ENCODE data around the gene VPS18.
A peak's percentile ranks its signal among the peaks of the same experiment; 100 is the strongest.

VPS18 gene

DNA sequence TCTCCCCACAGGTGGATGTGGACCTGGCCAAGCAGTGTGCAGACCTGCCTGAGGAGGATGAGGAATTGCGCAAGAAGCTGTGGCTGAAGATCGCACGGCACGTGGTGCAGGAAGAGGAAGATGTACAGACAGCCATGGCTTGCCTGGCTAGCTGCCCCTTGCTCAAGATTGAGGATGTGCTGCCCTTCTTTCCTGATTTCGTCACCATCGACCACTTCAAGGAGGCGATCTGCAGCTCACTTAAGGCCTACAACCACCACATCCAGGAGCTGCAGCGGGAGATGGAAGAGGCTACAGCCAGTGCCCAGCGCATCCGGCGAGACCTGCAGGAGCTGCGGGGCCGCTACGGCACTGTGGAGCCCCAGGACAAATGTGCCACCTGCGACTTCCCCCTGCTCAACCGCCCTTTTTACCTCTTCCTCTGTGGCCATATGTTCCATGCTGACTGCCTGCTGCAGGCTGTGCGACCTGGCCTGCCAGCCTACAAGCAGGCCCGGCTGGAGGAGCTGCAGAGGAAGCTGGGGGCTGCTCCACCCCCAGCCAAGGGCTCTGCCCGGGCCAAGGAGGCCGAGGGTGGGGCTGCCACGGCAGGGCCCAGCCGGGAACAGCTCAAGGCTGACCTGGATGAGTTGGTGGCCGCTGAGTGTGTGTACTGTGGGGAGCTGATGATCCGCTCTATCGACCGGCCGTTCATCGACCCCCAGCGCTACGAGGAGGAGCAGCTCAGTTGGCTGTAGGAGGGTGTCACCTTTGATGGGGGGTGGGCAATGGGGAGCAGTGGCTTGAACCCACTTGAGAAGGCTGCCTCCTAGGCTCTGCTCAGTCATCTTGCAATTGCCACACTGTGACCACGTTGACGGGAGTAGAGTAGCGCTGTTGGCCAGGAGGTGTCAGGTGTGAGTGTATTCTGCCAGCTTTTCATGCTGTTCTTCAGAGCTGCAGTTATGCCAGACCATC is 8.6 kb downstream of the VPS18 start:
- no peak for DNase-seq (ENCODE audit: low read depth)

DNA sequence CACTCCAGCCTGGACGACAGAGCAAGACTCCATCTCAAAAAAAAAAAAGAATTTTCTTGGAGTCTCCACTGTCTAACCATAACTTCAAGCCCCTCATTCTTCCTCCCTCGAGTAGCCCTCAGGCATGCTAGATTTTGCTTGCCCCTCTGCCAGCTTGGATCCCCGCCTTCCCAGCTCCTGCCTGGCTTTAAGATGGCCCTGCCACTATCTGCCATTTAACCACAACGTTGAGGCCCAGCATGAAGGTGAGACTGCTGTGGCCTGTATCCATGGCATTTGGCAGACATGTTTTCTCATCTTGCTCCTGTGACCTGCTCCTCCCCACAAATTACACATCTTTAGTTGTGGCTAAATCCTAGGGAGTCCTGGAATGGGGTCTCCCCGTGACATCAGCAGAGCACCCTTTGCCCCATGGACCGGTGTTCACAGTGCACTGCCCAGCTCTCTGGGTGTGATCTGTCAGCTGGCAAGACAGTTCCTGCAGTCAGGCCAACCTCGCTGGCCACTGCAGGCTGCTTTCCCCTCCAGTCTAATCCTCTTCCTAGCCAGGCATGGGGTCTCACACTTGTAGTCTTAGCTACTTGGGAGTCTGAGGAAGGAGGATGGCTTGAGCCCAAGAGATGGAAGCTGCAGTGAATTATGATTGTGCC is 10.4 kb downstream of the VPS18 start:
- DNase-seq (ENCODE audit: low read depth), result no peak

DNA sequence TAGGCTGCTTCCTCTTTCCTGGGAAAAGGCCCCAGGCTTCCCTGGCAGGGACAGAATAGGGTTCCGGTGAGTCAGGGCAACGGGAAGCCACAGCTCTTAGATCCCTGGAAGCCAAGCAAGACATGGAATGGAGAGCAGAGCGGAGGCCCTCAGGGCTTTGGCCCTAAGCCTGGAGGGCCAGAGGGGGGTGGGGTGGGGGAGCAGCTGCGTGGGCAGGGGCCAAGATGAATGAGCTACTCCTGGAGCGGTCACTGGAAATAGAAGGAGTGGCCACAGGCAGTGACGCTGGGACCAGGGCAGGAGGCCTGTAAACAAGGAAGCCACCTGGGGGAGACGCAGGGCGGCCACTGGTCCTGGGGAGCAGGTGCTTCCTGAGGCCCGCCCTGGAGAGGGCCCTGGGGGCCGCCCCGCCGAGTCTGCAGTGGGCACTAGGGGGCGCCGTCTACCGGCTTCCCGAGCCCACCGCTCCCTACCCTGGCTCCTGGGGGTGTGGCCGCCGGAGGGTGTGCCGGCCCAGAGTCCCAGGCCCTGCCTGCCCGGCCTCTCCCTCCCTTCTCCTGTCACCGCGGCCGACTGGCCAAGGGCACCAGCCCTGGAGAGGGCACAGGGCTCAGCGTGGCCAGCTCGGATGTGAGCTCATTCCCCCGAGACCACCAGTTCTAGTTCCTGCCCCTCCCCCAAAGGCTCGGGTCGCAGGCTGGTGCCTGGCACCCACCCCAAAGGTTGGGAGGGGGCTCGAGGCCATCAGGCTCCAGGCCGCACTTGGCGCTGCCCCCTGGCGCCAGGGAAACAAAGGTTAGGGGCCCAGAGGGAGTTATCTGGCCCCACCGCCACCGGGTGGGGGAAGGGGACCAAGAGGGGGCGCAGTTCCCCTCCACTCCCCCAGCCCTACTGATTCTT is 12.1 kb downstream of the VPS18 start:
- DNase-seq (ENCODE audit: low read depth), result peak; percentile 50

DNA sequence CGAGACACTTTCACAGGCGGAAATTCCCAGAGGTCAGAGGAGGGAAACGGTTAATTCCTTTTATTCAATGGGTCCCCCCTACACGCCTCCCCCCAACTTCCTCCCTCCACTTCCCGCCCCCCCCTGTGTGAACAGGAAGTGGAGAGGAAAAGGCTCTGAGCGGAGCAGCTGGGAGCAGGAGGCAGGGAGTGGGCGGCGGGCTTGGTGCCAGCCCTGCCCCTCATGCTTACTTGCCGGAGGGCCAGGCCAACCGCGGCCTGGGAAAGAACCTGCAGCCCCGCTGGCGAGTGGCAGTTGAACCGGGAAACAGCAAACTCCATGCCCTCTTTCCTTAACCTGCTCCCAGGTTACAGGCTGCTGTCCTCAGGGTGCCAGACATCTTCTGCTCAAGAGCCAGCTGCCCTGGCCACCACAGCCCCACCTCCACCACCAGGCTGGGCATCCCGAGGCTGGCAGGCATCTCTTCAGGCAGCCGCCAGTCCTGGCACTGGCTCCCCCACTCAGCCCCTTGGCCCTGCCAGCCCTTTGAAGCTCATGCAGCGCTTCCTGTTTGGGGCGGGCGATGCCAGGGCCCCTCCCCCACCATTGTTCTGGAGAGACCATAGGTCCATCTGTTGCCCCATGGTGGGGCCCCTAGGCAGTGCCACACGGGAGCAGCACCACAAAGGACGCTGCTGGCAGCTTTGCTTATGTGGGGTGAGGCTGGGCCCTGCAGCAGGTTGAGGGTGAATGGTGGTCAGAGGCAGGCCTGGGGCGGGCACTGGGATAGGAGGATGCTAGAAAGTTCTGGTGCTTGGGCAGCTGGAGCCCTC is 12.9 kb downstream of the VPS18 start:
- DNase-seq (ENCODE audit: low read depth), result no peak

DNA sequence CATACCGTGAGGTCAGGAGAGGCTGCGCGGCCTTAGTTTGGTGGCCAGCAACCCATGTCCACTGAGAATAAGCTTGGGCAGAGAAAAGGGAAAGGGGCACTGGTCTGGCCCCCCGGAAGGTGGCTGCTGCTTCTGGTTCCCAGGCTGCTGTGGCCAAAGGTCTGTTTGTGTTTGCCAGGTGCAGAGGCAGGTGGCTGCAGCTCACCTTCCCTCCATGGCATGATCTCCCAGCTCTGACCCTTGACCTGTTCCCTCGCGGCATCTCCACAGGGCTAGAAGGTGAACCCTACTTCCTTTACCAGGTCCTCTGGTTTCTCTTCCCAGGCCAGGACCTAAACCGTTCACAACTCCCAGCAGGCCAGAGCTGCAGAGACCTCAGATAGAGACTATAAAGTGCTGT is 13.8 kb downstream of the VPS18 start:
- DNase-seq (ENCODE audit: low read depth), result no peak

DNA sequence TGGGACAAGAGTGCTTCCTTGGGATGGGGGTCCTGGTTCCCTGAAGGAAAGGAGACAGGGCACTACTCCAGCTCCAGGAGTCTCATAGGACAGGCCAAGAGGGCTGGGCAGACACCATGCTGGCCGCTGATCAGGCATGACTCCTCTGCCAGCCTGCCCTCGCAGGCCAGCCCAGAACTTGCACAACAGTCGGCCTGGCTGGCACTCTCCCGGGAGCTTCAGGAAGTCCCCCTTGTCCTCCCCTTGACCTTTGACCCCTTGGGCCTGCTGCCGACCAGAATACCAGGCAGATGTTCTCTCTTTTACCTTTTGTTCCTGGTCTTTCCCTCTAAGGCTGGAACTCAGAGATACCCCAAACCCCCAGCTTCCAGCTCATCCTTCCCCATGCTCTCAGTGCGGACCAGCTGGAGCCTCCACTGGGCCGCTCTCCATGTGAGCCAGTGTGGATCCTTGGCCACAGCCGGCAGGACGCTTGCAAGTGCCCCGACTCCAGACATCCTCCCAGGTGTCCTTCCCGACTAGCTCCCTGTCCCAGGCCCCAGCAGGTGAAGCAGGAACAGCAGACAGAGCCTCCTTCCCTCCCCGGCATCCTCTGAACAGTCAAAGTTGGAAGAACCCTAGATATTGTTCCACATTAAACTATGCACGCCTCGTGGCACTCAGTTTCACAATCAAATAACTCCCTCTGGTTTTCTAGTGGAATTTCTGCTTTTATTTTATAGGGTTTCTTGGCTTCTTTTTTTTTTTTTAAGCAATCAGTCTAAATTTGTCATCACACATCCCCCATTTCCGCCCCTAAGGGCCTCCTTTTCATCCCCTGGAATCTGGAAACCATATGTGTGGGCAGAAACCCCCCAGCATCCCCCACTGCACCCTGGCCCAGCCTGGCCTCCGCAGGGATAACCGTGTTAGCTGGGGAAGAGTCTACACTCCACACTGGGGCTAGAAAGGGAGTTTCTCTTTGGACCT is 15.7 kb downstream of the VPS18 start:
- no peak for DNase-seq (ENCODE audit: low read depth)

DNA sequence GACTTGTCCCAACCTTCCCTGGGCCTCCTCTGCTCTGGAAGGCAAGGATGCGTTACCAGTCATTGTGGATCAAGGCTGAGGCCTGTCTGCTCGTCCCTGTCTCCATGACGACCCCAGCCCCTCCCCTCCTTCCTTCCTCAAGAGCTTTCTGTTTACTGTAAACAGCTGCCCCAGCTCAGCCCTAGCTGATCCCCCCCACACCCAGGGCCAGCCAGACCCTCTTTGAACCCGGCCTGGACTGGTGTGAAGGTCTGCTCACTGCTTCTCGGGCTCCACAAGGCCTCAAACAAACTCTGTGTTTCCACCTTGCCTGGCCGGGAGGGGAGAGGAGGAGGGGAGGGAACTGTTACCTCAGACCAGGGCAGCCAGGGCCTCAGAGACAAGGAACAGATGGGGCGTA is 16.9 kb downstream of the VPS18 start:
- no peak for DNase-seq (ENCODE audit: low read depth)

DNA sequence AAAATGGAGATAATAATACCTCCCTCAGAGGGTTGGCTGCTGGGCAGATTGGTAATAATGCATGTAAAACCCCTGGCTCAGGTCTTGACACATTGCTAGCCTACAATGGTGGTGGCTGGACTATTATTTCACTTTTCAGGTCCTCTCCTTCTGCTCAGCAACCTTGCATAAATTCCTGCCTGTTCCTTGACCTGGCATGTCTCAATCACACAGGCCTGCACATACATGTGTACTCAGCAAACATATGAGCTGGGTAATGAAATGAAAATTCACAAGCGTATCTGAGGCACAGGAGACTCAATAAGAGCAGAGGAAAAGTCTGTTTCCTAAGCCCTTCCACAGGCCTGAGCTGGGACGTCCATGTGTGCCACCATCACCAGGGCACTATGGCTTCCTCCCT is 17.4 kb downstream of the VPS18 start:
- no peak for DNase-seq (ENCODE audit: low read depth)

DNA sequence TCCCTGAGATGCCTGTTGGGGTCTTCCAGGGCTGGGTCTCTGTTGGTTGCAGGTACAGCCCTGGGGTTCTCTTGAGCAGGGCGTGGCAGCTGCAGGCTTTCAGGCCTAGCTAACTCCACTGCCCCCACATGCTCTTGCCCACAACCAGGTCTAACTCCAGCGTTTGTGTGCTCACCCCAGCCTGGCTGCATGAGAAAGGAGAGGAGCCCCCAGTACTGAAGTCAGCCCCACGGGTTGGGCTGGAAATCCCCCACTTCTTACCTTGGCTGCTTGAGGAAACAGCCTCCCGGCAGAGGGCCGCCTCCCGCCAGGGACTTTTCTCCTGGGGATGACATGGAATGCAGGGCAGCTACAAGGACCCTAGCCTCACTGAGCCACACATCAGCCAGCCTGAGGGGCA is 18.2 kb downstream of the VPS18 start:
- DNase-seq (ENCODE audit: low read depth), result no peak

DNA sequence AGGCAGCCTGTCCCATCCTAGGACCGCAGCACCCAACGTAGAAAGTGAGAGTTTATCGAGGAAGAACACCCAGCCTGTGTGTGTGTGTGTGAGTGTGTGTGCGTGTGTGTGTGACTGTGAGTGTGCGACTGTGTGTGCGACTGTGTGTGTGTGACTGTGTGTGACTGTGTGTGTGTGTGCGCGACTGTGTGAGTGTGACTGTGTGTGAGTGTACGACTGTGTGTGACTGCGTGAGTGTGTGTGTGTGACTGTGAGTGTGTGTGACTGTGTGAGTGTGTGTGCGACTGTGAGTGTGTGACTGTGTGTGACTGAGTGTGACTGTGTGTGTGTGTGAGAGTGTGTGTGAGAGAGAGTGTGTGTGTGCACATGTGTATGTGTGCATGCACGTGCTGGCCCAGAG is 19.8 kb downstream of the VPS18 start:
- DNase-seq (ENCODE audit: low read depth), result no peak

DNA sequence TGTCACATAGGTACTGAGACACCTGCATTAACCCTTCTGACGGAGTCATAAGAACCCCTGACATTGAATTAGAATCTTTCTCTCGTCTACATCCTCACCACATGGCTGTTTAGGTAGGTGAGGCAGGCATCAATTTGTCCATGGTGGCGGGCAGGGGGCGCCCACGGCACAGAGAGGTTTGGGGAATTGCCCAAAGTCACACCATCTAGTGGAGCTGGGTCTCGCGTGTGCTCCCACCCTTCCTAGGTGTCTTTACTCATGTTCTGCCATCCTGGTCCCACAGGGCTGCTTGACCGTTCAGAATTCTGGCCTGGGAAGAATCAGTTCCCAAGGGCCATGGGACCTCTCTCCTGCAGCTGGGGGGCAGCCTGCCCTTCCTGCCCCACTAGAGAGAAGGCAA is 20.2 kb downstream of the VPS18 start:
- DNase-seq (ENCODE audit: low read depth), result no peak

DNA sequence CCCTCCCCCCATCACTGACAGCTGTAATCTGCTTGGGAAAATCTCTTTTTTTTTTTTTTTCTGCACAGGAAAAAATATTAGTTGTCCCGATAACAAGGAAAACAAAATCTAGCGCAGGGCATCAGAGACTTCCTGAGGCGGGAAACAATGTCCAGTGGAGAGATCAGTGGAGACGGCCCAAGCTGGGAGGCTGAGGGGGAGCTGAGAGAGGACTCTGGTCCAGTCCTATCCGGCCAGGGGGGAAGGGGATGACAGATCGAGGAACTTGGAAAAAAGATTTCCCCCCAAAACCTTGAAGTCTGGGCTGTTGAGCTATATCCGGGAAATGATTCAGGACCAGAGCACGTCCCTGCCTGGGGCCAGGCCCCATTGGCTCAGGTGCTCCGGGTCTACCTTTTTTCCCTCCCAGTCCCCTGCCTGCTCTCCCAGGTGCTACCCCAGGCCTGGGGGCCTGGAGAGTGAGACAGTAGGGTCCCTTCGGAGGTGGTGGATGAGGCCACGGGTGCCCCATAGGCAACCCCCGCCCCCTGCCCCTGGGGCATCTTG is 20.9 kb downstream of the VPS18 start:
- DNase-seq (ENCODE audit: low read depth), result no peak

DNA sequence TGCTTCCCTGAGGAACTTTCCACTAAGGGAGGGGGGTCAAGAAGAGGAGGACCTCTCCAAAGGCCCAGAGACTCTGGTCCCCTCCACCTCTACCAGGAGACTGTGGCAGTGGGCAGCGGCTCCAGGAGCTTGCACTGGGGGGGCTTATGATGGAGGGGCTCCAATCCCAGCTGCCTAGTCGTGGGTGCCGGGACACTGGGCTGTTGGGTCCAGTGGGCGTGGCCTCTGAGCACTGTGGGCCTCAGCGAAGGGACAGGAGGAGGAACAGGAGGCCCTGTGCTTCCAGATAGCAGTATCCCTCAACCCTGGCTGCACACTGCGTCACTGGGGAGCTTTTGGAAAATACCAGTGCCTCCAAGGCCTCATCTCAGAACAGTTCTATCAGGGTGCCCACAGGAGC is 21.4 kb downstream of the VPS18 start:
- no peak for DNase-seq (ENCODE audit: low read depth)

DNA sequence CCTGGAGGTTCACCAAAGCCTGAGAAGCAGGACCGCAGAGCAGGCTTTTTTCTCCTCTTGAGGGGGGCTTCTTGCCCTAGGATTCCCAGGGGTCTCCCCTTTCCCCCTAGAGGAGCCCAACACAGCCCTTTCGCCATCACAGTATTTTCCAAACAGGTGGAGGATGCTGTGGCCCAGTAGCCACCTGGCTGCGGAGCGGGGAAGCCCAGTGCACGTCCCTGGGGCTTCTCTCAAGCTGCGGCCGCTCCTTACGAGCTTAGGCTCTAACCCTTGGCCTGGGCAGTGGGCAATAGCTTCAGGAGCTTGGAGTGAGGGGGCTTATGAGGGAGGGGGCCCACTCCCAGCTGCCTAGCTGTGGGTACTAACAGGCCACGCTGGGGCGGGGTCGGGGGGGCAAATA is 23.3 kb downstream of the VPS18 start:
- DNase-seq (ENCODE audit: low read depth), result no peak

DNA sequence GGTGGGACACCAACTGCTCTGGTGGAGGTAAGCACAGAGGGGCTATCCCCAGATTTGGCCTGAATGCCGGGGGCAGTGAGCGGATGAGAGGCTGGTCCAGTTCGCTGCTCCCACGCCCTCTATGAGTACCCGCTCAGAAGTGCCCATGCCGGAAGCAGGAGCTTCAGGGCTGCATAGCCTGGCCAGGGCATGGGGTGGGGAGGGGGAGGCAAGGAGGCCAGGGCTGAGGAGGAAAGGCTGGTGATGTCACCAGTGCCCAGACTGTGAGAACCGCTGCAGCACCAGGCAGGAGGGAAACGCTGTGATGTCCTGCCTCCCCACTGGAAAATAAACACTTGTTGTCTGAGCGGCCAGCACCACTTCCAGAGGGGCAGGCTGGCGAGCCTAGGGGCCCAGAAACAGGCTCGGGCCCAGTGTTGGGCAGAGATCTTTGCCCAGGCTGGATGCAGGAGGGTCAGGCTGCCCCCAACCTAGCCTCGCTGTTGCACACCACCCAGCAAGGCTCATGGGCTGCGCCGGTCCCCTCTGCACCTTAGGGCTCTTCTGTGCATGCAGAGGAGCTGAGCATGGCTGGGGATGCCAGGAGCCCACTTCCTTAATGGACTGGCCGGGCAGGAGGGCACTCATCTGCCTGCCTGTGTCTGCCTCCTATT is 24.0 kb downstream of the VPS18 start:
- no peak for DNase-seq (ENCODE audit: low read depth)

DNA sequence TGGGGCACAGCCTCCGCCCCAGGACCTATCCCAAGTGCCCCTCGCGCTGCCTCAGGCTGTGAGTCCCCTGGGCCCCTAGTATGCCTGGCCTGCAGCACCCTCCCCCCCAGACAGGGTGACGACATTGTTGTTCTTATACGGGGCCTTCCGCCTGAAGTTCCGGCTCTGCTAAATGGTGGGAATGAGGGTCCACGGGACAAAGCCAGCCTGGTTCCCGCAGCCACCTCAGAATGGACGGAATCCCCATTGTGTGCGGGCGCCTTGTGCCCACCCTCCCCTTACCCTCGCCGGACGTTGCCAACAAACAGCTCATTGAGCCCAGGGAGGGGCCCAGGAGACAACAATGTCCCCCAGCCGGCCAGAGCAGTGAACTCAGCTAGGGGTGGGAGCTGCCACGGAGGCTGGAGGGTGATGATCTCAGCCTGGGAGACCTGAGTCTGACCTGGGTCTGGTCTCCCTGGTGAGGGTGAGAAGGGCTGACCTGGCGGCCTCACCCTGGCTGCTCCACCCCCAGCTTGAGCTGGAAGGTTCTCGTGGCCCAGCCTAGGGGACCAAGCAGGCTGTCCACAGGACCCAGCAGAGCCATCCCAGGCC is 24.6 kb downstream of the VPS18 start:
- no peak for DNase-seq (ENCODE audit: low read depth)

DNA sequence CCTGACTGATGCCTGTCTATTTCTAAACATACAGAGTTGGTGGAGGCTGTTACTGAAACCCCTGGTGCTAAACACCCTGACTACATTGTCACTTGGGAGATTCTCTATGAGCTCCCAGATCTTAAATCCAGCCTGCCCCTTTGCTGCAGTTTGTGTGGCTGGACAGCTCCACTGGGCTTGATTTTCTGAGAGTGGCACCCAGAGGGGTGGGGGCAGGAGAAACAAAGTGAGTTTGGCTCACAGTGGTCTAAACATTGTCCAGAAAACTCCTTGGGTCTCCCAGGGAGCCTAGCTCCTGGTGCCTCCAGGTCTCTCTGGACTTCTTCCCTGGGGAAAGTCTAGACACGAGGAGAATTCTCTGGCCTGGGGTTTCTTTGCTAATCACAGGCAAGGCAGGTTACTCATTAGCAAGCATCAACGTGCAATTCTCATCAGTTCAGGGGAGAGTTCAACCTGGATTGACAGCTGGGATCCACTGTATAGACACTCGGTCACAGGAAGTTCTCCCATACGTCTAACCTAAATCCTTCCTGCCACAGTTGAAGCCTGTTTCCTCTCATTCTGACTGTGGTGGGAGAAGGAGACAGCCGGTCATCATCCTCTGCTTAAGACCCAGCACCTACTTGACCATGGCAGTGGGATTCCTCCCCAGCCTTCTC is 27.8 kb downstream of the VPS18 start:
- no peak for DNase-seq (ENCODE audit: low read depth)

DNA sequence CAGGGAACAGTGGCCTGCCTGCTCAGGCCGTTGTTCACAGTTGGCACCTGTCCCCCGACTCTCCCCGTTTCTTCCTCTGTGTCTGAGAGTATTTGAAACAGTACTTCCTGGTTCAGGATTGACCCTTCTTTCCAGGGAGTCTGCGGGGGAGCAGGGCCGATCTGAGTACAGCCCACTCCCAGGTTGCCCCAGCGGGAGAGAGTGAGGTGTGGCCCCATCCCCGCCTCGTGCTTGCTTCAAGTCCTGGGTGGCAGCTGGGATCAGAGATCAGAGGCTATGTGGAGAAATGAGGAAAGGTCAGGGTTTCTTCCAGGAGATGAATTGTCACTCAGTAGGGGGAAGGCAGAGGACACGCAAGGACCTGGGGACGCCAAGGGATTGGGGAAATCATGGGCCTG is 28.4 kb downstream of the VPS18 start:
- DNase-seq (ENCODE audit: low read depth), result no peak

DNA sequence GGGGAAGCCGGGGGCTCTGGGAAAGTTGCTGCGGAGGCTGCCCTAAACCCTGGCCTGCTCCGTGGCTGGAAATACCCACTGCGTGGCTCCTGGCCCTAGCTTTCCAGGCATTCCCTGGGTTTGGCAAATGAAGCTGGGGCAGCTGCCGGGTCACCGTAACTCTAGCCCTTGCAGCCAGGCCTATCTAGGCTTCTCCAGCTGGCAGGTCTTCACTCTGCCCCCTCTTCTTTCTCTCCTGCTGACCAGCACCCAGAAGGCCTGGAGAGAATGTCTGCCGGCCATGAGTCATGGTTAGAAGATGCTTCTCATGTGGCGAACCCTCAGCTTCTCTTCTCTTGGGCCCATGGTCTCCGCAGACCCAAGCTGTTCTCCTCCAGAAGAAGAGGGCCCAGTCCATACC is 29.3 kb downstream of the VPS18 start:
- DNase-seq (ENCODE audit: low read depth), result no peak
